ENCODE data around the gene ATG7.
"Not testable (repeated sequence)": the region's sequence is repeated elsewhere in the genome, so short reads cannot be mapped to it uniquely, and the experiment has no call there.

The ATG7 gene

DNA sequence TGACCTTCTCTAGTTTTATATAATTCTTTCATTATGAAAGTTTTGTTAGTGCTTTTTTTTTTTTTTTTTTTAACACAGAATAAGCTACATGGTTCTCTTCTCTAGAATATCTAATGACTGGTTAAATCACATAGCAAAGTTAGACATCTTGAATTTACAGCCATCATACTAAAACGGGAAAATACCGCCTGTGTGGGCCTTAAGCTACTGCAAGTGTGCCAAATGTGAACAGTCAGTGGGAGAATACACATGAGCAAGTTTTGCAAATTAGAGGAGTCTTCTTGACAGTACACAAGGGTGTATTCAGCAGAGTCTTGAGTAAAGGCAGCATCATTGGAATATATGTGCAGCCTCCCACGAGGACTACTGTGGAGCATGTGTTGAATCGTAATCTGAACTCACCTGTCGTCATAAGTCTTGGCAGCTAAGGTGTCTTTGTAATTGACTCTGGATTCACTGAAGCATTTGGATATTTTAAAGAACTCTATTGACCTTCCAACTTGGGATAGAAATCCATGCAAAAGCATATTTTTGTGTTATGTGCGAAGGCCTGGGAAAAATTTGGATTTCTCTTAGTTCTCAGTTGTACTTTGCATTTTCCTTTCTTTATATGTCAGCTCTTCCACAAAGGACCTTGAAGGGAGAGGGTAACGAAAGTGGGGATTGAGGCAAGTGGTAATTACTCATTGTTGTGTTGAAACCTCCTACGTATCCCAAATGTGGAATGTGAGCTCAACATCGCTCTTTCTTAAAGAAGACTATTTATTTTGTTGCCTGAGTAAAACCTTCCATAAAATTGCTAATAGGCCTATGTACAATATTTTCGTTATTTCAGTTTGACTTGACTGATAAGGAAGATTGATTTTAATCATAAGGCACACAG is 117.4 kb downstream of the ATG7 start:
- H3K9ac ChIP-seq (ENCODE audit: low read length) = no peak overlapping the region
- no peak overlapping the region for H3K27ac ChIP-seq (ENCODE audit: low read depth, low read length)
- no peak overlapping the region for H3K4me3 ChIP-seq (ENCODE audit: low read length)
- H3K27me3 ChIP-seq (ENCODE audit: control insufficient read depth, insufficient read depth, low read length) = no peaks in the 10 kb centered on the region
- H3K36me3 ChIP-seq (ENCODE audit: control insufficient read depth, insufficient read depth, low read length) = no peaks in the 10 kb centered on the region
- peaks cover 24% of the 10 kb centered on the region for H3K4me1 ChIP-seq (ENCODE audit: control insufficient read depth, insufficient read depth, low read length)

DNA sequence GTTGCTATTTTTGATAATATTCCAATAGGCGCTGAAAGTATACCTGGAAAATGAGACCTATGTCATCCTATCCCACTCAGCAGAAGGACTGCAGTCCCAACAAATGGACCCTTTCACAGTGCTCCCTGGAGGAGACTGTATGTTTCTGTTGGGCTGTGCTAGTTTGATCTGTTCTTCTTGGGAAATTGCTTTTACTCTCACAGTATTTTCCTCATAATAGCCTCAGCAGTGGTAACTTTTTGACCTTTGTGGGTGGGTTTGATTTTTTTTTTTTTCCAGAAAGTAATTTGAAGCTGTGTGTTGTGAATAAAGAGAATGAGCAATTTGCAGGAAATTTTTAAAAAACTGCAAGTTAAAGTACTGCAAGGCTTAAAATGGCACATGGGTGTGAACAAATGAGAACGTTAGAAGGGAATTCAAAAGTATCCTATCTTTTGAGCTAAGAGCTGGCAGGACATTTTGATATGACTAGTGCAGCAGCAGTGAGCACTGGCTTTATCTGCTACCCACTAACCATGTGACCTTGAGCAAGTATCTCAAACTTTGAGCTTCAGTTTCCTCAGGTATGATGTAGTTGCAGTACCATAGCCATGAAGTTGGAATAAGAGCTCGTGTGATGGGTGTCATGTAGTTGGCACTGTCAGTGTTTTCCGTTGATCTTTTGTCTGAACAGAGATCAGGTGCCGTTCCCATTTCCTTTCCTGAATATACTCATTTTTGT is 118.4 kb downstream of the ATG7 start:
- no peaks in the 10 kb centered on the region for H3K27me3 ChIP-seq (ENCODE audit: control insufficient read depth, insufficient read depth, low read length)
- peaks cover 24% of the 10 kb centered on the region for H3K4me1 ChIP-seq (ENCODE audit: control insufficient read depth, insufficient read depth, low read length)
- no peak overlapping the region for H3K9ac ChIP-seq (ENCODE audit: low read length)
- H3K36me3 ChIP-seq (ENCODE audit: control insufficient read depth, insufficient read depth, low read length) = no peaks in the 10 kb centered on the region
- no peak overlapping the region for H3K4me3 ChIP-seq (ENCODE audit: low read length)
- no peak overlapping the region for H3K27ac ChIP-seq (ENCODE audit: low read depth, low read length)

DNA sequence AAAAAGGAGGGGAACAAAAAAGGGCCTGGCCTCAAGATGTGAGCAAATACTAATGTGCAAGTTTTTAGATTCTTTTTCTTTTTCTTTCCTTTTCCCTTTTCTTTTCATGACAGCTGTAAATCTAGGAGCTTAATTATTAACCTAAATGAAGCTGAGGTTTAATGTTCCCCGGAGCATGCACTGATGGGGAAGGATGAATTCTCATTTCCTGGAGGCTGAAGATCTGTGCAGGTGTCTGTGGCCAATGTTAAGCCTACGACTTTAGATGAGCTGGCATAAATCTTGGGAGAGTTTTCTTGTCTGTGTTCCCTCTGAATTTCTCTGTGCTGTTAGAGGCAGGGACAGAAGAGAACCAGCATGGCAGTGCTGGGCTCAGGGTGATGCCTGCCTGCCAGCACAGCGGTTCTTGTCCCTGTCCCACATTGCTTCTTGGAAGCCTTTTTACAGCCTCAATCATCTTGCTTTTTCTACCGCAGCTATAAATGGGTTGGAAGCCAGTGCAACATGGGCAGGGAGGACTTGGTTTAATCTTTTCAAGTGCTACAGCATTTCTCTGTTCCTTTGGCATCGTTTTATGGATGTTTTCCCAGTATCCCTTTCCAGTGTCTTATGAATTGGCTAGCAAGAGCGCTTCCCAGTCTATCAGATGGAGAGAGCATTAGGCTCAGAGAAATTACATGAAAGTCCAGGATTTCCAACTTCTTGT is 119.1 kb downstream of the ATG7 start:
- H3K27me3 ChIP-seq (ENCODE audit: control insufficient read depth, insufficient read depth, low read length) = no peaks in the 10 kb centered on the region
- no peak overlapping the region for H3K4me3 ChIP-seq (ENCODE audit: low read length)
- no peak overlapping the region for H3K9ac ChIP-seq (ENCODE audit: low read length)
- no peak overlapping the region for H3K27ac ChIP-seq (ENCODE audit: low read depth, low read length)
- no peaks in the 10 kb centered on the region for H3K36me3 ChIP-seq (ENCODE audit: control insufficient read depth, insufficient read depth, low read length)
- peaks cover 19% of the 10 kb centered on the region for H3K4me1 ChIP-seq (ENCODE audit: control insufficient read depth, insufficient read depth, low read length)

GRCh38 chr3:11392014-11392859 is 120.0 kb downstream of the ATG7 start:
- Histone ChIP-seq H3K27me3 (ENCODE audit: control insufficient read depth, insufficient read depth, low read length) (no peaks in the 10 kb centered on the region), H3K36me3 (ENCODE audit: control insufficient read depth, insufficient read depth, low read length) (no peaks in the 10 kb centered on the region), H3K4me1 (ENCODE audit: control insufficient read depth, insufficient read depth, low read length) (peaks cover 11% of the 10 kb centered on the region), H3K27ac (ENCODE audit: low read depth, low read length) (no peak overlapping the region), H3K9ac (ENCODE audit: low read length) (no peak overlapping the region), H3K4me3 (ENCODE audit: low read length) (no peak overlapping the region)

DNA sequence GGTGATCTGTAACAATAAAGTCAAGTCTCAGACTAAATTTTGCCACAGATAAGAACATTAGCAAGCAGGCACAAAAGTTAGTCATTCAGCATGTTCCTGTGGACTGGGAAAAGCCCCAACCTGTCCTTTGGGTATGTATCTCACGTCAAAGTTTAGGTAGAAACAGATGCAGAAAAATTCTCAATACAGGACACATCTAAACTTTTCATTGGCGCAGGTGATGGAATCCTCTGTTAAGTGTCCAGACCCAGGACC is 120.6 kb downstream of the ATG7 start:
- no peak overlapping the region for H3K4me3 ChIP-seq (ENCODE audit: low read length)
- no peak overlapping the region for H3K9ac ChIP-seq (ENCODE audit: low read length)
- H3K4me1 ChIP-seq (ENCODE audit: control insufficient read depth, insufficient read depth, low read length) = peaks cover 11% of the 10 kb centered on the region
- no peaks in the 10 kb centered on the region for H3K27me3 ChIP-seq (ENCODE audit: control insufficient read depth, insufficient read depth, low read length)
- no peak overlapping the region for H3K27ac ChIP-seq (ENCODE audit: low read depth, low read length)
- no peaks in the 10 kb centered on the region for H3K36me3 ChIP-seq (ENCODE audit: control insufficient read depth, insufficient read depth, low read length)

GRCh38 chr3:11393401-11393800 is 121.2 kb downstream of the ATG7 start:
- no peak overlapping the region for H3K27ac ChIP-seq (ENCODE audit: low read depth, low read length)
- no peaks in the 10 kb centered on the region for H3K36me3 ChIP-seq (ENCODE audit: control insufficient read depth, insufficient read depth, low read length)
- peaks cover 11% of the 10 kb centered on the region for H3K4me1 ChIP-seq (ENCODE audit: control insufficient read depth, insufficient read depth, low read length)
- no peak overlapping the region for H3K4me3 ChIP-seq (ENCODE audit: low read length)
- no peaks in the 10 kb centered on the region for H3K27me3 ChIP-seq (ENCODE audit: control insufficient read depth, insufficient read depth, low read length)
- no peak overlapping the region for H3K9ac ChIP-seq (ENCODE audit: low read length)

- no peak overlapping the region for H3K27ac ChIP-seq (ENCODE audit: low read depth, low read length)
- no peak overlapping the region for H3K9ac ChIP-seq (ENCODE audit: low read length)
- H3K4me1 ChIP-seq (ENCODE audit: control insufficient read depth, insufficient read depth, low read length) = peaks cover 11% of the 10 kb centered on the region
- H3K36me3 ChIP-seq (ENCODE audit: control insufficient read depth, insufficient read depth, low read length) = no peaks in the 10 kb centered on the region
- H3K4me3 ChIP-seq (ENCODE audit: low read length) = no peak overlapping the region
- no peaks in the 10 kb centered on the region for H3K27me3 ChIP-seq (ENCODE audit: control insufficient read depth, insufficient read depth, low read length)
These were observed 122.2 kb downstream of the ATG7 start for GRCh38 chr3:11394392-11394791.

DNA sequence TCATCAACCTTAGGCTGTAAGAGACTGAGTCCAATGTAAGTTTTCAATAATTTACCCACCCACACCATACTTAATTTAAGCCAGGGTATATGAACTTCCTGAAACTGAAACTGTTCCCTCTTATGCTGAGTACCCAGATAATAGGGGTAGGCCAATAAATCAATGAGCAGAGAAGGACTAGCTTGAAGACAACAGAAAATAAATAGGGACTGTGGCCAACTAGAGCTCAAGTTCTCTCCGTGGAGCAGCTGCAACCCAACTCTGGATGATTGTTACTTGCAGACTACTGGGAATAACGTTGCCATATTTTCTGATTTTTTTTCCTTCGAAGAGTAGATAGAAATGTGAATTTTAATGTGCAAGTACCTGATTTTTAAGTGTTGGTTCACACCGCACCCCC is 128.0 kb downstream of the ATG7 start:
- H3K4me3 ChIP-seq (ENCODE audit: low read length) = no peak overlapping the region
- H3K4me1 ChIP-seq (ENCODE audit: control insufficient read depth, insufficient read depth, low read length) = no peaks in the 10 kb centered on the region
- no peaks in the 10 kb centered on the region for H3K27me3 ChIP-seq (ENCODE audit: control insufficient read depth, insufficient read depth, low read length)
- no peak overlapping the region for H3K9ac ChIP-seq (ENCODE audit: low read length)
- no peak overlapping the region for H3K27ac ChIP-seq (ENCODE audit: low read depth, low read length)
- no peaks in the 10 kb centered on the region for H3K36me3 ChIP-seq (ENCODE audit: control insufficient read depth, insufficient read depth, low read length)

DNA sequence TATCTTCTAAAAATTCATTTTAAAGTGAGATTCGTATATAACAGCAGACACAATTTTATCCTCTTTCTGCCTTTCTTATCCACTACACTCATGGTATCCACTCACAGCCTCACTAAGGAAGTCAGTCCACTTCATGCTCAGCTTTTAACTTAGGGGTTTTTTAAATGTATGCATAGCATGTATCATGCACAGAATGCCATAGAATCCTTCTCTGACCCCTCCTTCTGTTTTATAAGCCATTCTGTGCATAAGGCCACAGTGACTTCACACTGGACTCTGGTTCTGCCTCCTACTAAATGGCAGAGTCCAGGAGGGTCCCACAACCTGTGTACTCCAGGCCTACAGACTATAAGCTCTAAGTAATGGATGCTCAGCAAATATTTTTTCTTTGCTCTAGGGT is 129.2 kb downstream of the ATG7 start:
- no peak overlapping the region for H3K9ac ChIP-seq (ENCODE audit: low read length)

GRCh38 chr3:11405323-11405722 is 133.1 kb downstream of the ATG7 start:
- no peaks in the 10 kb centered on the region for H3K27me3 ChIP-seq (ENCODE audit: control insufficient read depth, insufficient read depth, low read length)
- H3K36me3 ChIP-seq (ENCODE audit: control insufficient read depth, insufficient read depth, low read length) = no peaks in the 10 kb centered on the region
- H3K27ac ChIP-seq (ENCODE audit: low read depth, low read length) = no peak overlapping the region
- H3K4me1 ChIP-seq (ENCODE audit: control insufficient read depth, insufficient read depth, low read length) = no peaks in the 10 kb centered on the region
- H3K9ac ChIP-seq (ENCODE audit: low read length) = no peak overlapping the region
- H3K4me3 ChIP-seq (ENCODE audit: low read length) = no peak overlapping the region

More for the DNA sequence above, 129.2 kb downstream of the ATG7 start:
- Histone ChIP-seq H3K27ac (ENCODE audit: low read depth, low read length) (no peak overlapping the region), H3K27me3 (ENCODE audit: control insufficient read depth, insufficient read depth, low read length) (no peaks in the 10 kb centered on the region), H3K4me1 (ENCODE audit: control insufficient read depth, insufficient read depth, low read length) (no peaks in the 10 kb centered on the region), H3K36me3 (ENCODE audit: control insufficient read depth, insufficient read depth, low read length) (no peaks in the 10 kb centered on the region), H3K4me3 (ENCODE audit: low read length) (no peak overlapping the region)

GRCh38 chr3:11407644-11408043 is 135.4 kb downstream of the ATG7 start:
- Histone ChIP-seq H3K4me3 (ENCODE audit: low read length) (no peak overlapping the region), H3K4me1 (ENCODE audit: control insufficient read depth, insufficient read depth, low read length) (no peaks in the 10 kb centered on the region), H3K27ac (ENCODE audit: low read depth, low read length) (no peak overlapping the region), H3K36me3 (ENCODE audit: control insufficient read depth, insufficient read depth, low read length) (no peaks in the 10 kb centered on the region), H3K27me3 (ENCODE audit: control insufficient read depth, insufficient read depth, low read length) (no peaks in the 10 kb centered on the region), H3K9ac (ENCODE audit: low read length) (no peak overlapping the region)

DNA sequence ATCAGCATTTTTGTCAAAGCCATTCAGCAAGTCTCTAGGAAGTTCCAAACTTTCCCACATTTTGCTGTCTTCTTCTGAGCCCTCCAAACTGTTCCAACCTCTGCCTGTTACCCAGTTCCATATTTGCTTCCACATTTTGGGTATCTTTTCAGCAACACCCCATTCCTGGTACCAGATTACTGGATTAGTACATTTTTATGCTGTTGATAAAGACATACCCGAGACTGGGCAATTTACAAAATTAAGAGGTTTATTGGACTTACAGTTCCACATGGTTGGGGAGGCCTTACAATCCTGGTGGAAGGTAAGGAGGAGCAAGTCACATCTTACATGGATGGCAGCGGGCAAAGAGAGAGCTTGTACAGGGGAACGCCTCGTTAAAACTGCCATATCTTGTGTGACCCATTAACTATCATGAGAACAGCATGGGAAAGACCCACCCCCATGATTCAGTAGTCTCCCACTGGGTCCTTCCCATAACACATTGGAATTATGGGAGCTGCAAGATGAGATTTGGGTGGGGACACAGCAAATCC is 136.2 kb downstream of the ATG7 start:
- not testable (repeated sequence) for H3K27ac ChIP-seq (ENCODE audit: low read depth, low read length); H3K36me3 ChIP-seq (ENCODE audit: control insufficient read depth, insufficient read depth, low read length); H3K4me3 ChIP-seq (ENCODE audit: low read length); H3K9ac ChIP-seq (ENCODE audit: low read length); H3K27me3 ChIP-seq (ENCODE audit: control insufficient read depth, insufficient read depth, low read length); H3K4me1 ChIP-seq (ENCODE audit: control insufficient read depth, insufficient read depth, low read length)

Measured in rectal smooth muscle tissue (tissue), 1 donor.